ENCODE measurements around the gene APLP2. TPM values are rescaled to one million over a fixed set of nuclear protein-coding genes. Genes with fewer than 3 reads are reported as not detected.

Gene APLP2
- total RNA-seq, 1 experiment from 2014 or later = 345 TPM

DNA sequence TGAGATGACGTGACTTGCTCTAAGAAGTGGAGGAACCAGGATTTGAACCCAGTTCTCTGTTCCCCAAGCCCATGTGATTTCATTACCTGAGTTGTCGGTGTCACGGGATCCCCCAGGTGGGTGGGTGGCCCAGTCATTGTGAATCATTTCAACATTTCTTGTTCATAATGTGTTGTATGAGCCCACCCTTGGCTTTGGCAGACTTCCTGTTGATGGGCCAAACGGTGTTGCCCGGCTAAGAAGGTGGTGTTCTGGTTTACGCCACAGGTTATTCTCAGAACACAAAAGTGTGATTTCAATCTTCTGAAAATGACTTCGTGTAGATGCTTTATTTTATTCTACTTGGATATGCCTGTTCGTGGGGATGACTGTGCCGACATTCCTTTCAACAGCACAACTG lies 68.3 kb downstream of the APLP2 start:
- no peaks in the 10 kb centered on the region for H3K9me3 ChIP-seq (ENCODE audit: low read length)
- ChIA-PET POLR2A (ENCODE audit: unreplicated experiment) (no interaction called here), CTCF (no interaction called here)
- no peak overlapping the region for H3K9ac ChIP-seq (ENCODE audit: low read length)
- H3K4me2 ChIP-seq (ENCODE audit: low read length) = no peak overlapping the region
- intact Hi-C loops (cut with micrococcal nuclease) = no loop called here
- no peak overlapping the region for H2AFZ ChIP-seq (ENCODE audit: low read length)
- no peaks in the 10 kb centered on the region for H3K9me2 ChIP-seq (replicated peaks; ENCODE audit: low read length)
- H4K20me1 ChIP-seq (ENCODE audit: low read length) = no peaks in the 10 kb centered on the region
- no peak for DNase-seq
- H3K27me3 ChIP-seq (ENCODE audit: low read length) = no peaks in the 10 kb centered on the region
- ATAC-seq = no peak
- BruUV-seq (replicated peaks) = no TSS peak
- TF ChIP-seq EZH2 (IDR thresholded peaks at IDR 0.05; ENCODE audit: low read length, unreplicated experiment) (no peak), CTCF (conservative IDR thresholded peaks at IDR 0.05; ENCODE audit: low read depth, low read length) (no peak), EZH2phosphoT487 (IDR thresholded peaks at IDR 0.05; ENCODE audit: borderline replicate concordance, low read length) (no peak)
- H3K27ac ChIP-seq (ENCODE audit: low read length) = no peak overlapping the region
- no peaks in the 10 kb centered on the region for H3F3A ChIP-seq (ENCODE audit: low read length, unreplicated experiment)
- peaks cover 78% of the 10 kb centered on the region for H3K36me3 ChIP-seq (ENCODE audit: low read depth, low read length)
- H3K79me2 ChIP-seq (ENCODE audit: low read length) = no peaks in the 10 kb centered on the region
- no peaks in the 10 kb centered on the region for H3K4me1 ChIP-seq (ENCODE audit: insufficient read depth, low read length)
- no peak overlapping the region for H3K4me3 ChIP-seq (ENCODE audit: low read length)

DNA sequence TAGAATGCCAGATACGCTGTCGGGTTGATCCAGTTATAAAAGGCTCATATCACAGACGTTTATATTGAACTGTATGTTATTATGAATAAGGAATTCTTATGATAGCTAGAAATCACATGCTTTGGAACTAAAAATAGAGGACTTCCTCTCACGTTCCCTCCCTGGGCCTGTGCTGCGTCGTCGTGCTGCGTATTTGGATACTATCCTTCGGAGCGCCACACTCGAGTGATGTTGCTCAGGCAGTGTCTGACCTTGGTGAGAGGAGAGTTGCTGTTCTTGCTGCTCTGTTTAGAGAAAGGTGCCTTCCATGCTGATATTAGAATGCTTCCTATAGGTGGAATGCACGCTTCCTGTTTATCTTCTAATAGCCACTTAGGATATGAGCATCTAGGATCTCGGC lies 69.7 kb downstream of the APLP2 start:
- H3K9ac ChIP-seq (ENCODE audit: low read length) = no peak overlapping the region
- no peaks in the 10 kb centered on the region for H4K20me1 ChIP-seq (ENCODE audit: low read length)
- no peak overlapping the region for H3K4me3 ChIP-seq (ENCODE audit: low read length)
- intact Hi-C loops (cut with micrococcal nuclease) = no loop called here
- BruUV-seq (replicated peaks) = no TSS peak
- DNase-seq (no peak), ATAC-seq (no peak)
- CTCF ChIA-PET = no interaction called here
- no peaks in the 10 kb centered on the region for H3K4me1 ChIP-seq (ENCODE audit: insufficient read depth, low read length)
- no peaks in the 10 kb centered on the region for H3K27me3 ChIP-seq (ENCODE audit: low read length)
- no peaks in the 10 kb centered on the region for H3K9me3 ChIP-seq (ENCODE audit: low read length)
- no peaks in the 10 kb centered on the region for H3K79me2 ChIP-seq (ENCODE audit: low read length)
- POLR2A ChIA-PET (ENCODE audit: unreplicated experiment) = no interaction called here
- no peak overlapping the region for H2AFZ ChIP-seq (ENCODE audit: low read length)
- H3K36me3 ChIP-seq (ENCODE audit: low read depth, low read length) = peaks cover 77% of the 10 kb centered on the region
- H3K9me2 ChIP-seq (replicated peaks; ENCODE audit: low read length) = no peaks in the 10 kb centered on the region
- no peak for TF ChIP-seq EZH2phosphoT487 (IDR thresholded peaks at IDR 0.05; ENCODE audit: borderline replicate concordance, low read length)
- TF ChIP-seq EZH2 (IDR thresholded peaks at IDR 0.05; ENCODE audit: low read length, unreplicated experiment) = no peak
- no peak for TF ChIP-seq CTCF (conservative IDR thresholded peaks at IDR 0.05; ENCODE audit: low read depth, low read length)
- no peaks in the 10 kb centered on the region for H3F3A ChIP-seq (ENCODE audit: low read length, unreplicated experiment)
- no peak overlapping the region for H3K4me2 ChIP-seq (ENCODE audit: low read length)
- H3K27ac ChIP-seq (ENCODE audit: low read length) = no peak overlapping the region

- DNase-seq = no peak
- Histone ChIP-seq H3K36me3 (ENCODE audit: low read depth, low read length) (peaks cover 67% of the 10 kb centered on the region), H3K9me3 (ENCODE audit: low read length) (no peaks in the 10 kb centered on the region), H3K9me2 (replicated peaks; ENCODE audit: low read length) (no peaks in the 10 kb centered on the region), H3K4me2 (ENCODE audit: low read length) (no peak overlapping the region), H3F3A (ENCODE audit: low read length, unreplicated experiment) (peaks cover 3% of the 10 kb centered on the region), H3K79me2 (ENCODE audit: low read length) (no peaks in the 10 kb centered on the region), H4K20me1 (ENCODE audit: low read length) (no peaks in the 10 kb centered on the region), H3K4me1 (ENCODE audit: insufficient read depth, low read length) (peaks cover 21% of the 10 kb centered on the region), H3K9ac (ENCODE audit: low read length) (no peak overlapping the region), H3K27ac (ENCODE audit: low read length) (no peak overlapping the region), H3K4me3 (ENCODE audit: low read length) (no peak overlapping the region), H3K27me3 (ENCODE audit: low read length) (no peaks in the 10 kb centered on the region), H2AFZ (ENCODE audit: low read length) (no peak overlapping the region)
- BruUV-seq (replicated peaks) = no TSS peak
- no peak for ATAC-seq
- POLR2A ChIA-PET (ENCODE audit: unreplicated experiment) = no interaction called here
- CTCF ChIA-PET = no interaction called here
- no peak for TF ChIP-seq CTCF (conservative IDR thresholded peaks at IDR 0.05; ENCODE audit: low read depth, low read length)
- no peak for TF ChIP-seq EZH2phosphoT487 (IDR thresholded peaks at IDR 0.05; ENCODE audit: borderline replicate concordance, low read length)
- TF ChIP-seq EZH2 (IDR thresholded peaks at IDR 0.05; ENCODE audit: low read length, unreplicated experiment) = no peak
- intact Hi-C loops (cut with micrococcal nuclease) = no loop called here
Measured at GRCh38 chr11:130141561-130142341, 72.1 kb downstream of the APLP2 start.
